ENCODE measurements around the gene PSMA6. TPM values are rescaled to one million over a fixed set of nuclear protein-coding genes. Genes with fewer than 3 reads are reported as not detected.
A peak's percentile ranks its signal among the peaks of the same experiment; 100 is the strongest.

Gene PSMA6
- total and polyA plus RNA-seq, 2 of the 13 experiments (the other 11 are each of a cell fraction or from before 2014, with no cell fraction given) = 525 to 1,109 TPM

GRCh38 chr14:35333264-35333730, 41.1 kb downstream of the PSMA6 start (continued):
- TF ChIP-seq HNF1A (IDR thresholded peaks at IDR 0.05; ENCODE audit: low read depth) (no peak), HNF1A (CRISPR knock-in tag; IDR thresholded peaks at IDR 0.05; ENCODE audit: borderline replicate concordance) (0 out of 2 replicates have a peak, but pooled peaks have one; percentile 22), TFE3 (CRISPR knock-in tag; IDR thresholded peaks at IDR 0.05) (no peak), MED1 (CRISPR knock-in tag; IDR thresholded peaks at IDR 0.05) (peak; percentile 3; the same call in 1 of the 2 replicates), JARID2 (CRISPR knock-in tag; IDR thresholded peaks at IDR 0.05; ENCODE audit: insufficient replicate concordance) (peak; percentile 37), ZNF329 (CRISPR knock-in tag; IDR thresholded peaks at IDR 0.05; ENCODE audit: low read depth) (no peak), ZNF597 (CRISPR knock-in tag; IDR thresholded peaks at IDR 0.05) (0 out of 2 replicates have a peak, but pooled peaks have one; percentile 37), ZEB1 (IDR thresholded peaks at IDR 0.05; ENCODE audit: insufficient replicate concordance, low read depth) (no peak), MTA3 (CRISPR knock-in tag; IDR thresholded peaks at IDR 0.05) (no peak), ZGPAT (CRISPR knock-in tag; IDR thresholded peaks at IDR 0.05) (peak; percentile 7; the same call in 1 of the 2 replicates), NFYB (CRISPR knock-in tag; IDR thresholded peaks at IDR 0.05) (0 out of 2 replicates have a peak, but pooled peaks have one; percentile 5), RFXAP (CRISPR knock-in tag; IDR thresholded peaks at IDR 0.05; ENCODE audit: borderline replicate concordance) (0 out of 2 replicates have a peak, but pooled peaks have one; percentile 50), ZNF235 (CRISPR knock-in tag; IDR thresholded peaks at IDR 0.05; ENCODE audit: borderline replicate concordance) (peak; percentile 21; the same call in 1 of the 2 replicates), ZKSCAN1 (IDR thresholded peaks at IDR 0.05; ENCODE audit: low read length) (no peak), ZNF543 (CRISPR knock-in tag; IDR thresholded peaks at IDR 0.05) (peak; percentile 48; the same call in 1 of the 2 replicates), PATZ1 (CRISPR knock-in tag; IDR thresholded peaks at IDR 0.05) (peak; percentile 76), ZNF180 (CRISPR knock-in tag; IDR thresholded peaks at IDR 0.05; ENCODE audit: borderline replicate concordance, low read depth) (0 out of 2 replicates have a peak, but pooled peaks have one; percentile 18)
- TF ChIP-seq, protein P1, sequence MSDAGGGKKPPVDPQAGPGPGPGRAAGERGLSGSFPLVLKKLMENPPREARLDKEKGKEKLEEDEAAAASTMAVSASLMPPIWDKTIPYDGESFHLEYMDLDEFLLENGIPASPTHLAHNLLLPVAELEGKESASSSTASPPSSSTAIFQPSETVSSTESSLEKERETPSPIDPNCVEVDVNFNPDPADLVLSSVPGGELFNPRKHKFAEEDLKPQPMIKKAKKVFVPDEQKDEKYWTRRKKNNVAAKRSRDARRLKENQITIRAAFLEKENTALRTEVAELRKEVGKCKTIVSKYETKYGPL (CRISPR knock-in tag; IDR thresholded peaks at IDR 0.05) = peak; percentile 49; the same call in 1 of the 2 replicates
